GM23338 (cell line): ENCODE data around the gene RALGPS1. TPM values are rescaled to one million over a fixed set of nuclear protein-coding genes. Genes with fewer than 3 reads are reported as not detected.

Source experiments
- ATAC-seq: fragments of 200-7000 bp; cut with Tn5 transposase; 3 replicates; pipeline ENCODE4 v1.9.1; 2020
- DNase-seq: peaks from one replicate; pipeline ENCODE4 v3.0.0-alpha.2; 2015; ENCODE audit warnings: low spot score
- H2AFZ ChIP-seq: fragments of 200-600 bp; sonication (generic); 2 replicates; pipeline ENCODE4 v1.8.0; 2016; ENCODE audit warnings: antibody characterized with exemption, mild to moderate bottlenecking, moderate library complexity
- H3F3A ChIP-seq: fragments of 200-600 bp; sonication (generic); replicated peaks from 2 replicates; pipeline ENCODE4 v1.8.0; 2017; ENCODE audit warnings: antibody characterized with exemption, mixed run types, low read depth
- H3K27ac ChIP-seq: fragments of 200-600 bp; sonication (generic); 2 replicates; pipeline ENCODE4 v1.6.1; 2016; ENCODE audit warnings: low read depth
- H3K27me3 ChIP-seq: fragments of 200-600 bp; sonication (generic); 2 replicates; pipeline ENCODE4 v1.8.0; 2016; ENCODE audit warnings: mild to moderate bottlenecking, mixed run types, moderate library complexity; ENCODE audit not compliant: insufficient read depth
- H3K36me3 ChIP-seq: fragments of 200-600 bp; sonication (generic); 2 replicates; pipeline ENCODE4 v1.8.0; 2016; ENCODE audit warnings: mild to moderate bottlenecking; ENCODE audit not compliant: insufficient read depth
- H3K4me1 ChIP-seq: fragments of 200-600 bp; sonication (generic); 2 replicates; pipeline ENCODE4 v1.8.0; 2016; ENCODE audit warnings: mild to moderate bottlenecking, moderate library complexity; ENCODE audit not compliant: insufficient read depth
- H3K4me2 ChIP-seq: fragments of 200-600 bp; sonication (generic); 2 replicates; pipeline ENCODE4 v1.7.1; 2017; ENCODE audit warnings: mixed run types
- H3K4me3 ChIP-seq: fragments of 200-600 bp; sonication (generic); 2 replicates; pipeline ENCODE4 v1.6.1; 2016; ENCODE audit warnings: mixed run types
- H3K79me2 ChIP-seq: fragments of 200-600 bp; sonication (generic); replicated peaks from 2 replicates; pipeline ENCODE4 v1.8.0; 2017; ENCODE audit warnings: mild to moderate bottlenecking; ENCODE audit not compliant: insufficient read depth
- H3K9me2 ChIP-seq: fragments of 200-600 bp; sonication (generic); 2 replicates; pipeline ENCODE4 v1.8.0; 2017; ENCODE audit not compliant: insufficient read depth
- H4K20me1 ChIP-seq: fragments of 200-600 bp; sonication (generic); replicated peaks from 2 replicates; pipeline ENCODE4 v1.8.0; 2017; ENCODE audit warnings: mild to moderate bottlenecking; ENCODE audit not compliant: insufficient read depth
- H3K27ac Mint-ChIP-seq: 2 replicates; pipeline ENCODE4 v1.8.0; 2020; ENCODE audit warnings: inconsistent platforms, mild to moderate bottlenecking, moderate library complexity, mixed read lengths
- H3K27me3 Mint-ChIP-seq: 3 replicates; pipeline ENCODE4 v1.8.0; 2022; ENCODE audit warnings: low read depth, mild to moderate bottlenecking, moderate library complexity, mixed read lengths, inconsistent platforms; ENCODE audit not compliant: insufficient read depth, poor library complexity
- H3K36me3 Mint-ChIP-seq: 3 replicates; pipeline ENCODE4 v1.8.0; 2021; ENCODE audit warnings: low read depth, mild to moderate bottlenecking, inconsistent platforms, moderate library complexity, mixed read lengths
- H3K4me1 Mint-ChIP-seq: 3 replicates; pipeline ENCODE4 v1.8.0; 2020; ENCODE audit warnings: mild to moderate bottlenecking, inconsistent platforms, mixed read lengths
- H3K4me3 Mint-ChIP-seq: 3 replicates; pipeline ENCODE4 v1.8.0; 2021; ENCODE audit warnings: moderate library complexity, mild to moderate bottlenecking, inconsistent platforms, mixed read lengths
- H3K9me3 Mint-ChIP-seq: 3 replicates; pipeline ENCODE4 v1.8.0; 2020; ENCODE audit warnings: moderate library complexity, mild to moderate bottlenecking, inconsistent platforms, mixed read lengths
- CREB1 ChIP-seq: fragments of 250-450 bp; sonication (Bioruptor Pico); IDR thresholded peaks from 2 replicates; pipeline ENCODE4 v1.5.0; 2020; ENCODE audit warnings: low read depth, mild to moderate bottlenecking, moderate library complexity
- EZH2 ChIP-seq: fragments of 200-600 bp; sonication (generic); IDR thresholded peaks from one replicate; pipeline ENCODE4 v1.8.0; 2017; ENCODE audit warnings: antibody characterized with exemption, mild to moderate bottlenecking, low read depth; ENCODE audit not compliant: unreplicated experiment
- EZH2phosphoT487 ChIP-seq: fragments of 200-600 bp; sonication (generic); IDR thresholded peaks from one replicate; pipeline ENCODE4 v1.8.1; 2018; ENCODE audit warnings: antibody characterized with exemption; ENCODE audit not compliant: unreplicated experiment
- JUNB ChIP-seq: IDR thresholded peaks from one replicate; pipeline ENCODE4 v1.6.1; 2016; ENCODE audit warnings: antibody characterized with exemption; ENCODE audit not compliant: unreplicated experiment
- NANOG ChIP-seq: IDR thresholded peaks from 2 replicates; pipeline ENCODE4 v1.6.1; 2016; ENCODE audit warnings: antibody characterized with exemption, borderline replicate concordance
- POLR2AphosphoS5 ChIP-seq: IDR thresholded peaks from 2 replicates; pipeline ENCODE4 v1.6.1; 2016; ENCODE audit warnings: antibody characterized with exemption, low read depth
- STAT1 ChIP-seq: IDR thresholded peaks from one replicate; pipeline ENCODE4 v1.6.1; 2016; ENCODE audit warnings: antibody characterized with exemption; ENCODE audit not compliant: unreplicated experiment
- ZNF114 ChIP-seq: fragments of 250-450 bp; sonication (Bioruptor Pico); IDR thresholded peaks from 2 replicates; pipeline ENCODE4 v1.5.0; 2020; ENCODE audit warnings: mild to moderate bottlenecking, moderate library complexity
- ZNF331 ChIP-seq: fragments of 250-450 bp; sonication (Bioruptor Pico); IDR thresholded peaks from 2 replicates; pipeline ENCODE4 v1.5.0; 2020; ENCODE audit warnings: low read depth, mild to moderate bottlenecking, moderate library complexity
- polyA plus RNA-seq: library from polyadenylated mRNA; unstranded; fragments of >200 nt; fragmentation: Nextera tagmentation; extraction: Ambion mirVana; gene quantifications from 2 replicates; pipeline ENCODE4 v1.2.1, GENCODE V29; 2016
- total RNA-seq: library from RNA; depleted of rRNA; stranded (reverse); fragments of >200 nt; shearing (Covaris generic); gene quantifications from 2 replicates; pipeline ENCODE4 v1.2.3, GENCODE V29; 2014
- TF ChIP-seq, protein P1 (sequence below): IDR thresholded peaks from 2 replicates; pipeline ENCODE4 v1.6.1; 2016; ENCODE audit warnings: antibody characterized with exemption
- TF ChIP-seq, protein P2 (sequence below), 2 experiments: fragments of 200-600 bp in 1 of 2; sonication (generic) in 1 of 2; conservative IDR thresholded peaks; 2 replicates each; pipeline versions ENCODE4 v1.5.1 to v1.6.1; 2016 to 2017; ENCODE audit warnings: antibody characterized with exemption in 2 of 2, low read depth in 2 of 2, mild to moderate bottlenecking in 2 of 2, moderate library complexity in 1 of 2
- TF ChIP-seq, protein P3 (sequence below): fragments of 250-450 bp; sonication (Bioruptor Pico); IDR thresholded peaks from 2 replicates; pipeline ENCODE4 v1.5.0; 2020; ENCODE audit warnings: mild to moderate bottlenecking, moderate library complexity
- TF ChIP-seq, protein P4 (sequence below): IDR thresholded peaks from one replicate; pipeline ENCODE4 v1.6.1; 2018; ENCODE audit warnings: antibody characterized with exemption; ENCODE audit not compliant: unreplicated experiment

RALGPS1 gene
- total and polyA plus RNA-seq, 2 experiments from 2014 or later = 18.2 to 57.1 TPM

DNA sequence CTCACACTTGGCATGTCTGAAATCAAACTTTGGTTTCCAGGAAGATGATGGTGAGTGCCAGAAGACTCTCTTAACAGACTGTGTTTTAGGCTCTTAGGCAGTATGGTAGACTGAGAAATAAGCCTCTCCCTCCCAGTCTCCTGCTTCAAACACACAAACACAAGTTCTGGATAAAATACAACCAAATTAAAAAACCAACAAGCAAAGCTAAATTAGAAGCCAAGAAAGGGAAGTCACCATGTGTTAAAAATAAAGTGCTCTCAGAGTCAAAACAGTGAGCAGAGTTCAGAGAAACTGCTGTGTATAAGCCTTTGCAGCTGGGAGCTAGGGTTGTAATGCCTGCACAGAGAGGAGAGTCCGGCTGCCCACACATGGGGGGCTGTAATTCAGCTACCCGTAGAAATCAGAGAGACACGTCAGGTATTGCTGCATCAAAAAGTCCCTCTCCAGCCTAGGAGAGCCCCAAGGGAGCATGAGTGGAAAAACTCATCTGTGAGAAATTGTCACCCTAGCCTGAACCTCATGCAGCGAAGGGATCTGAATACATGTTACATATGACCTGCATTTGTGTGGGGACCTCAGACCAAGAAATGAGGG is 145.3 kb downstream of the RALGPS1 start:
- no peaks in the 10 kb centered on the region for H3K79me2 ChIP-seq
- TF ChIP-seq JUNB = no peak
- no peak for TF ChIP-seq ZNF114 (CRISPR knock-in tag)
- TF ChIP-seq CREB1 (CRISPR knock-in tag) = no peak
- TF ChIP-seq, protein P1, sequence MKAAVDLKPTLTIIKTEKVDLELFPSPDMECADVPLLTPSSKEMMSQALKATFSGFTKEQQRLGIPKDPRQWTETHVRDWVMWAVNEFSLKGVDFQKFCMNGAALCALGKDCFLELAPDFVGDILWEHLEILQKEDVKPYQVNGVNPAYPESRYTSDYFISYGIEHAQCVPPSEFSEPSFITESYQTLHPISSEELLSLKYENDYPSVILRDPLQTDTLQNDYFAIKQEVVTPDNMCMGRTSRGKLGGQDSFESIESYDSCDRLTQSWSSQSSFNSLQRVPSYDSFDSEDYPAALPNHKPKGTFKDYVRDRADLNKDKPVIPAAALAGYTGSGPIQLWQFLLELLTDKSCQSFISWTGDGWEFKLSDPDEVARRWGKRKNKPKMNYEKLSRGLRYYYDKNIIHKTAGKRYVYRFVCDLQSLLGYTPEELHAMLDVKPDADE = no peak
- TF ChIP-seq, protein P2, sequence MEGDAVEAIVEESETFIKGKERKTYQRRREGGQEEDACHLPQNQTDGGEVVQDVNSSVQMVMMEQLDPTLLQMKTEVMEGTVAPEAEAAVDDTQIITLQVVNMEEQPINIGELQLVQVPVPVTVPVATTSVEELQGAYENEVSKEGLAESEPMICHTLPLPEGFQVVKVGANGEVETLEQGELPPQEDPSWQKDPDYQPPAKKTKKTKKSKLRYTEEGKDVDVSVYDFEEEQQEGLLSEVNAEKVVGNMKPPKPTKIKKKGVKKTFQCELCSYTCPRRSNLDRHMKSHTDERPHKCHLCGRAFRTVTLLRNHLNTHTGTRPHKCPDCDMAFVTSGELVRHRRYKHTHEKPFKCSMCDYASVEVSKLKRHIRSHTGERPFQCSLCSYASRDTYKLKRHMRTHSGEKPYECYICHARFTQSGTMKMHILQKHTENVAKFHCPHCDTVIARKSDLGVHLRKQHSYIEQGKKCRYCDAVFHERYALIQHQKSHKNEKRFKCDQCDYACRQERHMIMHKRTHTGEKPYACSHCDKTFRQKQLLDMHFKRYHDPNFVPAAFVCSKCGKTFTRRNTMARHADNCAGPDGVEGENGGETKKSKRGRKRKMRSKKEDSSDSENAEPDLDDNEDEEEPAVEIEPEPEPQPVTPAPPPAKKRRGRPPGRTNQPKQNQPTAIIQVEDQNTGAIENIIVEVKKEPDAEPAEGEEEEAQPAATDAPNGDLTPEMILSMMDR (conservative IDR thresholded peaks at IDR 0.05; ENCODE audit: low read depth in 2 of 2) = no peak
- TF ChIP-seq EZH2 = no peak
- TF ChIP-seq, protein P3, sequence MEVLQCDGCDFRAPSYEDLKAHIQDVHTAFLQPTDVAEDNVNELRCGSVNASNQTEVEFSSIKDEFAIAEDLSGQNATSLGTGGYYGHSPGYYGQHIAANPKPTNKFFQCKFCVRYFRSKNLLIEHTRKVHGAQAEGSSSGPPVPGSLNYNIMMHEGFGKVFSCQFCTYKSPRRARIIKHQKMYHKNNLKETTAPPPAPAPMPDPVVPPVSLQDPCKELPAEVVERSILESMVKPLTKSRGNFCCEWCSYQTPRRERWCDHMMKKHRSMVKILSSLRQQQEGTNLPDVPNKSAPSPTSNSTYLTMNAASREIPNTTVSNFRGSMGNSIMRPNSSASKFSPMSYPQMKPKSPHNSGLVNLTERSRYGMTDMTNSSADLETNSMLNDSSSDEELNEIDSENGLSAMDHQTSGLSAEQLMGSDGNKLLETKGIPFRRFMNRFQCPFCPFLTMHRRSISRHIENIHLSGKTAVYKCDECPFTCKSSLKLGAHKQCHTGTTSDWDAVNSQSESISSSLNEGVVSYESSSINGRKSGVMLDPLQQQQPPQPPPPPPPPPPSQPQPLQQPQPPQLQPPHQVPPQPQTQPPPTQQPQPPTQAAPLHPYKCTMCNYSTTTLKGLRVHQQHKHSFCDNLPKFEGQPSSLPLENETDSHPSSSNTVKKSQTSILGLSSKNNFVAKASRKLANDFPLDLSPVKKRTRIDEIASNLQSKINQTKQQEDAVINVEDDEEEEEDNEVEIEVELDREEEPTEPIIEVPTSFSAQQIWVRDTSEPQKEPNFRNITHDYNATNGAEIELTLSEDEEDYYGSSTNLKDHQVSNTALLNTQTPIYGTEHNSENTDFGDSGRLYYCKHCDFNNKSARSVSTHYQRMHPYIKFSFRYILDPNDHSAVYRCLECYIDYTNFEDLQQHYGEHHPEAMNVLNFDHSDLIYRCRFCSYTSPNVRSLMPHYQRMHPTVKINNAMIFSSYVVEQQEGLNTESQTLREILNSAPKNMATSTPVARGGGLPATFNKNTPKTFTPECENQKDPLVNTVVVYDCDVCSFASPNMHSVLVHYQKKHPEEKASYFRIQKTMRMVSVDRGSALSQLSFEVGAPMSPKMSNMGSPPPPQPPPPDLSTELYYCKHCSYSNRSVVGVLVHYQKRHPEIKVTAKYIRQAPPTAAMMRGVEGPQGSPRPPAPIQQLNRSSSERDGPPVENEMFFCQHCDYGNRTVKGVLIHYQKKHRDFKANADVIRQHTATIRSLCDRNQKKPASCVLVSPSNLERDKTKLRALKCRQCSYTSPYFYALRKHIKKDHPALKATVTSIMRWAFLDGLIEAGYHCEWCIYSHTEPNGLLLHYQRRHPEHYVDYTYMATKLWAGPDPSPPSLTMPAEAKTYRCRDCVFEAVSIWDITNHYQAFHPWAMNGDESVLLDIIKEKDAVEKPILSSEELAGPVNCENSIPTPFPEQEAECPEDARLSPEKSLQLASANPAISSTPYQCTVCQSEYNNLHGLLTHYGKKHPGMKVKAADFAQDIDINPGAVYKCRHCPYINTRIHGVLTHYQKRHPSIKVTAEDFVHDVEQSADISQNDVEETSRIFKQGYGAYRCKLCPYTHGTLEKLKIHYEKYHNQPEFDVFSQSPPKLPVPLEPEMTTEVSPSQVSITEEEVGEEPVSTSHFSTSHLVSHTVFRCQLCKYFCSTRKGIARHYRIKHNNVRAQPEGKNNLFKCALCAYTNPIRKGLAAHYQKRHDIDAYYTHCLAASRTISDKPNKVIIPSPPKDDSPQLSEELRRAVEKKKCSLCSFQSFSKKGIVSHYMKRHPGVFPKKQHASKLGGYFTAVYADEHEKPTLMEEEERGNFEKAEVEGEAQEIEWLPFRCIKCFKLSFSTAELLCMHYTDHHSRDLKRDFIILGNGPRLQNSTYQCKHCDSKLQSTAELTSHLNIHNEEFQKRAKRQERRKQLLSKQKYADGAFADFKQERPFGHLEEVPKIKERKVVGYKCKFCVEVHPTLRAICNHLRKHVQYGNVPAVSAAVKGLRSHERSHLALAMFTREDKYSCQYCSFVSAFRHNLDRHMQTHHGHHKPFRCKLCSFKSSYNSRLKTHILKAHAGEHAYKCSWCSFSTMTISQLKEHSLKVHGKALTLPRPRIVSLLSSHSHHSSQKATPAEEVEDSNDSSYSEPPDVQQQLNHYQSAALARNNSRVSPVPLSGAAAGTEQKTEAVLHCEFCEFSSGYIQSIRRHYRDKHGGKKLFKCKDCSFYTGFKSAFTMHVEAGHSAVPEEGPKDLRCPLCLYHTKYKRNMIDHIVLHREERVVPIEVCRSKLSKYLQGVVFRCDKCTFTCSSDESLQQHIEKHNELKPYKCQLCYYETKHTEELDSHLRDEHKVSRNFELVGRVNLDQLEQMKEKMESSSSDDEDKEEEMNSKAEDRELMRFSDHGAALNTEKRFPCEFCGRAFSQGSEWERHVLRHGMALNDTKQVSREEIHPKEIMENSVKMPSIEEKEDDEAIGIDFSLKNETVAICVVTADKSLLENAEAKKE = no peak
- no peak for TF ChIP-seq POLR2AphosphoS5
- no peak for TF ChIP-seq STAT1
- TF ChIP-seq NANOG = no peak
- TF ChIP-seq, protein P4, sequence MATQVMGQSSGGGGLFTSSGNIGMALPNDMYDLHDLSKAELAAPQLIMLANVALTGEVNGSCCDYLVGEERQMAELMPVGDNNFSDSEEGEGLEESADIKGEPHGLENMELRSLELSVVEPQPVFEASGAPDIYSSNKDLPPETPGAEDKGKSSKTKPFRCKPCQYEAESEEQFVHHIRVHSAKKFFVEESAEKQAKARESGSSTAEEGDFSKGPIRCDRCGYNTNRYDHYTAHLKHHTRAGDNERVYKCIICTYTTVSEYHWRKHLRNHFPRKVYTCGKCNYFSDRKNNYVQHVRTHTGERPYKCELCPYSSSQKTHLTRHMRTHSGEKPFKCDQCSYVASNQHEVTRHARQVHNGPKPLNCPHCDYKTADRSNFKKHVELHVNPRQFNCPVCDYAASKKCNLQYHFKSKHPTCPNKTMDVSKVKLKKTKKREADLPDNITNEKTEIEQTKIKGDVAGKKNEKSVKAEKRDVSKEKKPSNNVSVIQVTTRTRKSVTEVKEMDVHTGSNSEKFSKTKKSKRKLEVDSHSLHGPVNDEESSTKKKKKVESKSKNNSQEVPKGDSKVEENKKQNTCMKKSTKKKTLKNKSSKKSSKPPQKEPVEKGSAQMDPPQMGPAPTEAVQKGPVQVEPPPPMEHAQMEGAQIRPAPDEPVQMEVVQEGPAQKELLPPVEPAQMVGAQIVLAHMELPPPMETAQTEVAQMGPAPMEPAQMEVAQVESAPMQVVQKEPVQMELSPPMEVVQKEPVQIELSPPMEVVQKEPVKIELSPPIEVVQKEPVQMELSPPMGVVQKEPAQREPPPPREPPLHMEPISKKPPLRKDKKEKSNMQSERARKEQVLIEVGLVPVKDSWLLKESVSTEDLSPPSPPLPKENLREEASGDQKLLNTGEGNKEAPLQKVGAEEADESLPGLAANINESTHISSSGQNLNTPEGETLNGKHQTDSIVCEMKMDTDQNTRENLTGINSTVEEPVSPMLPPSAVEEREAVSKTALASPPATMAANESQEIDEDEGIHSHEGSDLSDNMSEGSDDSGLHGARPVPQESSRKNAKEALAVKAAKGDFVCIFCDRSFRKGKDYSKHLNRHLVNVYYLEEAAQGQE = no peak
- TF ChIP-seq EZH2phosphoT487 = no peak
- TF ChIP-seq ZNF331 (CRISPR knock-in tag) = no peak
- H3K4me3 ChIP-seq = no peak overlapping the region
- no peaks in the 10 kb centered on the region for H3K27me3 ChIP-seq
- H3K4me2 ChIP-seq = no peak overlapping the region
- H3K4me1 Mint-ChIP-seq = peaks cover 9% of the 10 kb centered on the region
- no peaks in the 10 kb centered on the region; the same call in 2 of the 3 replicates for H3K36me3 Mint-ChIP-seq
- no peak overlapping the region for H3K4me3 Mint-ChIP-seq
- no peaks in the 10 kb centered on the region for H4K20me1 ChIP-seq
- ATAC-seq (no peak), DNase-seq (no peak)
- no peaks in the 10 kb centered on the region for H3K9me3 Mint-ChIP-seq
- no peaks in the 10 kb centered on the region for H3K36me3 ChIP-seq
- H3K9me2 ChIP-seq = no peaks in the 10 kb centered on the region
- H3K27me3 Mint-ChIP-seq = no peaks in the 10 kb centered on the region
- H3F3A ChIP-seq = no peaks in the 10 kb centered on the region
- H3K27ac Mint-ChIP-seq = no peak overlapping the region
- H3K27ac ChIP-seq = no peak overlapping the region
- no peak overlapping the region for H2AFZ ChIP-seq
- H3K4me1 ChIP-seq = no peaks in the 10 kb centered on the region
